Stimulated activated naive CD8-positive, alpha-beta T cell treated with anti-CD3 and anti-CD28 coated beads, Interleukin-15, Interleukin-2, amounts not matched to agents 100 U/mL and 50 U/mL, for 24 hours (primary cell): ENCODE results near the gene PAOX.

Experiments
- ATAC-seq: fragments of 150-1000 bp; cut with Tn5 transposase; one replicate; pipeline ENCODE4 v1.10.0; 2021
- DNase-seq: peaks from one replicate; pipeline ENCODE4 v3.0.0; 2021

Gene PAOX

GRCh38 chr10:133388236-133388972 is 9.3 kb downstream of the PAOX start:
- no peak for ATAC-seq
- no peak for DNase-seq

GRCh38 chr10:133388973-133389818 is 10.1 kb downstream of the PAOX start:
- ATAC-seq (peak; percentile 21), DNase-seq (peak; percentile 44)

- peak; percentile 11 for ATAC-seq
Measured at GRCh38 chr10:133390597-133391248, 11.7 kb downstream of the PAOX start.

GRCh38 chr10:133391249-133391635 is 12.2 kb downstream of the PAOX start:
- no peak for DNase-seq

More at GRCh38 chr10:133390597-133391248, 11.7 kb downstream of the PAOX start:
- DNase-seq = no peak

GRCh38 chr10:133391761-133392518 is 12.9 kb downstream of the PAOX start:
- DNase-seq (peak; percentile 67), ATAC-seq (peak; percentile 40)

More at GRCh38 chr10:133391249-133391635, 12.2 kb downstream of the PAOX start:
- ATAC-seq = no peak

- ATAC-seq (no peak), DNase-seq (no peak)
Measured at GRCh38 chr10:133393401-133394063, 14.5 kb downstream of the PAOX start.

- peak; percentile 99 for DNase-seq
- ATAC-seq = peak; percentile 82
Measured at GRCh38 chr10:133394064-133394663, 15.1 kb downstream of the PAOX start, which contains the start of gene MTG1. MTG1 (plus strand) TSS chr10:133394157; CDS start chr10:133394221, 64 bp downstream.

GRCh38 chr10:133394801-133395221 is 15.7 kb downstream of the PAOX start:
- no peak for DNase-seq
- ATAC-seq = no peak

- ATAC-seq (no peak), DNase-seq (no peak)
Measured at GRCh38 chr10:133396035-133396624, 17.1 kb downstream of the PAOX start.

GRCh38 chr10:133397938-133398337 is 18.9 kb downstream of the PAOX start:
- ATAC-seq = no peak
- no peak for DNase-seq

- no peak for DNase-seq
- no peak for ATAC-seq
Measured at GRCh38 chr10:133399123-133399601, 20.1 kb downstream of the PAOX start.

GRCh38 chr10:133400624-133401424 is 21.8 kb downstream of the PAOX start:
- ATAC-seq = peak; percentile 38
- no peak for DNase-seq

- DNase-seq (no peak), ATAC-seq (no peak)
Measured at GRCh38 chr10:133401500-133401899, 22.4 kb downstream of the PAOX start.

GRCh38 chr10:133401981-133402725 is 23.1 kb downstream of the PAOX start:
- ATAC-seq (peak; percentile 6), DNase-seq (no peak)

- DNase-seq (no peak), ATAC-seq (no peak)
Measured at GRCh38 chr10:133403359-133403758, 24.3 kb downstream of the PAOX start.

GRCh38 chr10:133403784-133404183 is 24.7 kb downstream of the PAOX start:
- ATAC-seq = no peak
- DNase-seq = no peak

GRCh38 chr10:133405272-133405671 is 26.2 kb downstream of the PAOX start:
- ATAC-seq (no peak), DNase-seq (no peak)

- ATAC-seq (peak; percentile 44), DNase-seq (no peak)
Measured at GRCh38 chr10:133405844-133406527, 26.9 kb downstream of the PAOX start.
